ENCODE measurements around the gene RNF212.

The RNF212 gene

GRCh38 chr4:1043162-1043561 is 70.2 kb downstream of the RNF212 start:
- no peak for TF ChIP-seq CTCF (conservative IDR thresholded peaks at IDR 0.05; ENCODE audit: low read depth)
- H3K27ac ChIP-seq: peak overlapping the region; percentile 97
- DNase-seq (ENCODE audit: low spot score): no peak
- ChIA-PET POLR2A (ENCODE audit: low non-redundant PET) (no interaction called here), CTCF (interaction anchor here (0.5 kb wide), 1 partner anchor 303 kb away, joined by 3 read pairs; no protein-coding TSS in a partner anchor)

- ChIA-PET CTCF (no interaction called here), POLR2A (ENCODE audit: low non-redundant PET) (no interaction called here)
- DNase-seq (ENCODE audit: low spot score): no peak
- TF ChIP-seq CTCF (conservative IDR thresholded peaks at IDR 0.05; ENCODE audit: low read depth): no peak
- peak overlapping the region; percentile 97 for H3K27ac ChIP-seq
Measured at GRCh38 chr4:1042352-1043055, 70.9 kb downstream of the RNF212 start.

GRCh38 chr4:1041936-1042330 is 71.4 kb downstream of the RNF212 start:
- no peak for TF ChIP-seq CTCF (conservative IDR thresholded peaks at IDR 0.05; ENCODE audit: low read depth)
- peak overlapping the region; percentile 97 for H3K27ac ChIP-seq
- no peak for DNase-seq (ENCODE audit: low spot score)
- CTCF ChIA-PET: no interaction called here
- POLR2A ChIA-PET (ENCODE audit: low non-redundant PET): no interaction called here

- ChIA-PET POLR2A (ENCODE audit: low non-redundant PET) (no interaction called here), CTCF (interaction anchor here (0.6 kb wide), 2 partner anchors 370 to 371 kb away, joined by 4 read pairs; no protein-coding TSS in a partner anchor)
- H3K27ac ChIP-seq: peak overlapping the region; percentile 97
- no peak for DNase-seq (ENCODE audit: low spot score)
- TF ChIP-seq CTCF (conservative IDR thresholded peaks at IDR 0.05; ENCODE audit: low read depth): no peak
Measured at GRCh38 chr4:1041147-1041935, 72.0 kb downstream of the RNF212 start.

- CTCF ChIA-PET: interaction anchor here (0.6 kb wide), 1 partner anchor 369 kb away, joined by 4 read pairs; no protein-coding TSS in a partner anchor
- peak overlapping the region; percentile 97 for H3K27ac ChIP-seq
- no peak for TF ChIP-seq CTCF (conservative IDR thresholded peaks at IDR 0.05; ENCODE audit: low read depth)
Measured at GRCh38 chr4:1040344-1041146, 72.8 kb downstream of the RNF212 start.

More at GRCh38 chr4:1040344-1041146, 72.8 kb downstream of the RNF212 start:
- DNase-seq (ENCODE audit: low spot score): no peak
- POLR2A ChIA-PET (ENCODE audit: low non-redundant PET): no interaction called here
